GM12865 (cell line): ENCODE results near the gene FUBP3.
A peak's percentile ranks its signal among the peaks of the same experiment; 100 is the strongest.

ENCODE experiments used
- DNase-seq: peaks from one replicate; pipeline ENCODE4 v3.0.0; 2010; ENCODE audit warnings: low read depth
- H3K4me3 ChIP-seq: 2 replicates; pipeline ENCODE4 v1.5.1; 2011; ENCODE audit warnings: mild to moderate bottlenecking, low read depth, low read length, control low read depth
- CTCF ChIP-seq: IDR thresholded peaks from 2 replicates; pipeline ENCODE4 v1.5.1; 2011; ENCODE audit warnings: low read length, control low read depth, low read depth, inconsistent platforms; ENCODE audit not compliant: insufficient read depth; ENCODE audit errors: missing control alignments

FUBP3 gene, protein sequence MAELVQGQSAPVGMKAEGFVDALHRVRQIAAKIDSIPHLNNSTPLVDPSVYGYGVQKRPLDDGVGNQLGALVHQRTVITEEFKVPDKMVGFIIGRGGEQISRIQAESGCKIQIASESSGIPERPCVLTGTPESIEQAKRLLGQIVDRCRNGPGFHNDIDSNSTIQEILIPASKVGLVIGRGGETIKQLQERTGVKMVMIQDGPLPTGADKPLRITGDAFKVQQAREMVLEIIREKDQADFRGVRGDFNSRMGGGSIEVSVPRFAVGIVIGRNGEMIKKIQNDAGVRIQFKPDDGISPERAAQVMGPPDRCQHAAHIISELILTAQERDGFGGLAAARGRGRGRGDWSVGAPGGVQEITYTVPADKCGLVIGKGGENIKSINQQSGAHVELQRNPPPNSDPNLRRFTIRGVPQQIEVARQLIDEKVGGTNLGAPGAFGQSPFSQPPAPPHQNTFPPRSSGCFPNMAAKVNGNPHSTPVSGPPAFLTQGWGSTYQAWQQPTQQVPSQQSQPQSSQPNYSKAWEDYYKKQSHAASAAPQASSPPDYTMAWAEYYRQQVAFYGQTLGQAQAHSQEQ

DNA sequence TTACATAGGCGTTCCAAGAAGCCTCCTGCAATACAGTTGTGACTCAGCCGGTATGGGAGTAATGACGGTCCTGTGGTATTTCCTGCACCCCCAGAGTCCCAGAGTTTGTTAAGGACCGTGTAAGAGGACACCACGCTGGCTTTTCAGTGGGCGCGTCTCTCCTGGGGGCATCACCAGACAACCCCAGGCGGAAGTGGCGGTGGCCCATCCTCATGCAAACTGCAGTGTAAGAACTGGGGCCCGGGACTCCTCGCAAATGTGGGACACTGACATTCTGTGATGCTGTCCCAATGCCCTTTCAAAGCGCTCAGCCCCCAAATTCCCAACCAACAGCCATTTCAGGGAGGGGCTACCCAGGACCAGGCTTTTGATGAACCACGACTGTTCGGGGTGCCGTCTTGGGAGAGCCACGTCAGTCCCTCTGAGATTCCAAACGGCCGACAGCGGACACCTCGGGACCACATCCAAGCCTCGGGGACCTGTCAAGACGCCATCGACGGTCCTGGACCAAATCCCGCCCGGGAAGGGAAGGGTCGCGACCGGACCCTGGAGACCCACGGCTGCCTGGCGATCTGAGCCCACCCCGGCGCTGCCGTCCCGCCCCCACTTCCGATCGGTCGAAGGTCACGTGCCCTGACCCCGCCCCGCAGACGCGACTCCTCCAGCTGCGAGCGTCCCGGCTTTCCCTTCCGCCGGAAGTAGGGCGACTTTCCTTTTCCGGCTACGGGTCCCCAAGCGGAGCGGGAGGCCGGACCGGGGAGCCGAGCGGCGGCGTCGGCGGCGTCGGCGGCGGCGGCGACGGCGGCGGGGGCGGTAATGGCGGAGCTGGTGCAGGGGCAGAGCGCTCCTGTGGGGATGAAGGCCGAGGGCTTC, at the start of gene FUBP3:
Gene FUBP3 (plus strand): TSS at position 713 of the 873 bp plus-strand sequence. CDS start 104 bp downstream, at position 817.
- TF ChIP-seq CTCF: no peak
- peak; percentile 93 for DNase-seq
- peak within 1 kb of the TSS; percentile 95 for H3K4me3 ChIP-seq

DNA sequence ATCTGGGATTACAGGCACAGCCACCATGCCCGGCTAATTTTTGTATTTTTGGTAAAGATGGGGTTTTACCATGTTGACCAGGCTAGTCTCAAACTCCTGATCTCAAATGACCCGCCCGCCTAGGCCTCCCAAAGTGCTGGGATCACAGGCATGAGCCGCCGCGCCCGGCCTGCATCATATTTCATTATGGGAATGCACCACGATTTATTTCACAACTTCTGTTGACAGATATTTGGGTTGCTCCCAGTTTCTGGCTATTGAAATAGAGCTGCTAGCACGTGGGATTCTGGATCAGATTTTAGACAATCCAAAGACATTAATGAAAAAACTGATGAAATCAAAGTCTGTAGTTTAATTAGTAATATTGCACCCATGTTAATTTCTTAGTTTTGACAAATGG, 48.4 kb upstream of the FUBP3 start:
- no peak overlapping the region for H3K4me3 ChIP-seq
- no peak for DNase-seq
- no peak for TF ChIP-seq CTCF

GRCh38 chr9:130531670-130532069, 47.7 kb upstream of the FUBP3 start:
- DNase-seq: no peak
- H3K4me3 ChIP-seq: no peak overlapping the region
- no peak for TF ChIP-seq CTCF

- no peak for DNase-seq
- TF ChIP-seq CTCF: no peak
- H3K4me3 ChIP-seq: no peak overlapping the region
Observed at GRCh38 chr9:130532426-130533080, 46.8 kb upstream of the FUBP3 start.

DNA sequence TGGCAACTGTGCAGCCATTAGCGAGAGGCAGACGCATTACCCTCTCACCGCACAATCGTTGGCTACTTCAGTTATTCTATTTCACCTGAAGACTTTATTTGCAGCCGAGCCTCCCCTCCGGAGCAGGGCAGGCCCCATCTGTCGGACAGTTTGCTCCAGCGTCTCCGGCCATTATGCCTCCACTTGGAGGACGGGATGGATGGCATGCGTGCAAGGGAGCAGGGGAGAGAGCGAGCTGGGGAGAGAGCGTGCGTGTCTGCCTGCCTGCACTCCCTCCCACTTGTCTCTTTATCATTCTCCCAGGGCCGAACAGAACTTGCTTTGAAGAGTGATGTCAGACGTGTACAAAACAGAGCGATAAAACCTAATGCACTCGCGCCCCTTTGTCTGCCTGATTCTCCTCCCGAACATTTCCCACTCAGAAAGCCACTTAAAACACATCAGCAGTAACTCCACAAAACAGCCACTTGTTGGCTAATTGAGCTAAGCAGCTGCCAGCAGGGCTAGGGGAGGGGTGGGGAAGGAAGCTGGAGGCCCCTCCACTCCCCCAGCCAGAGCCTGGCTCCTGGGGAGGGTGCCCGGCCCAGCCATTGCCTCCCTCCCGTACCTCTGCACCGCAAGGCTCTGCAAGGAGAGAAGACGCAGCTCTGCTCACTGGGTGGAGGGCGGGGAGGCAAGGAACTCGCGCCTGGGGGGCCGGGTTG, 43.4 kb upstream of the FUBP3 start:
- no peak for DNase-seq
- H3K4me3 ChIP-seq: no peak overlapping the region
- TF ChIP-seq CTCF: no peak

- H3K4me3 ChIP-seq: no peak overlapping the region
- no peak for TF ChIP-seq CTCF
Observed at GRCh38 chr9:130536701-130537107, 42.7 kb upstream of the FUBP3 start.

More at GRCh38 chr9:130536701-130537107, 42.7 kb upstream of the FUBP3 start:
- no peak for DNase-seq
